CD14-positive monocyte (primary cell): Measurements from ENCODE around the gene SDC4. TPM values are rescaled to one million over a fixed set of nuclear protein-coding genes. Genes with fewer than 3 reads are reported as not detected.
A peak's percentile ranks its signal among the peaks of the same experiment; 100 is the strongest.

Experiments used
- DNase-seq, 3 donors: peaks; one replicate each; pipeline ENCODE4 v3.0.0-alpha.2; 2011 to 2022
- H2AFZ ChIP-seq: 2 replicates; pipeline ENCODE4 v1.6.0; 2012; ENCODE audit warnings: mild to moderate bottlenecking, low read depth, low read length, inconsistent platforms; ENCODE audit not compliant: insufficient read depth, poor library complexity, severe bottlenecking
- H3K27ac ChIP-seq, 2 donors: 1 replicate in 1 of 2; 2 replicates in 1 of 2; pipeline ENCODE4 v1.5.1; 2012 to 2013; ENCODE audit warnings: low read length in 2 of 2, control low read depth in 1 of 2, inconsistent platforms in 1 of 2, low read depth in 1 of 2, mild to moderate bottlenecking in 1 of 2
- H3K27me3 ChIP-seq, 2 donors: one replicate each; pipeline versions ENCODE4 v1.6.0 to v1.6.1; 2011 to 2013; ENCODE audit warnings: low read length in 2 of 2; ENCODE audit not compliant: control insufficient read depth in 2 of 2, insufficient read depth in 2 of 2
- H3K36me3 ChIP-seq, 2 donors: replicated peaks in 1 of 2; 1 replicate in 1 of 2; 2 replicates in 1 of 2; pipeline versions ENCODE4 v1.5.1 to v1.6.1; 2012 to 2013; ENCODE audit warnings: low read length in 2 of 2, control low read depth in 1 of 2, inconsistent platforms in 1 of 2, mild to moderate bottlenecking in 1 of 2; ENCODE audit not compliant: insufficient read depth in 2 of 2, control insufficient read depth in 1 of 2
- H3K4me1 ChIP-seq, 2 donors: 1 replicate in 1 of 2; 2 replicates in 1 of 2; pipeline versions ENCODE4 v1.5.1 to v1.6.1; 2012 to 2013; ENCODE audit warnings: low read length in 2 of 2, control low read depth in 1 of 2, inconsistent platforms in 1 of 2, mild to moderate bottlenecking in 1 of 2, moderate library complexity in 1 of 2; ENCODE audit not compliant: insufficient read depth in 2 of 2, control insufficient read depth in 1 of 2
- H3K4me2 ChIP-seq: replicated peaks from 2 replicates; pipeline ENCODE3; 2012; ENCODE audit warnings: low read length, moderate library complexity, mild to moderate bottlenecking; ENCODE audit not compliant: poor library complexity, severe bottlenecking; ENCODE audit errors: extremely low read depth
- H3K4me3 ChIP-seq, 3 experiments: fragments of 200-600 bp in 1 of 3; sonication (generic) in 1 of 3; replicated peaks in 1 of 3; 1 replicate in 2 of 3; 2 replicates in 1 of 3; pipeline ENCODE4 v1.5.1; 2011 to 2013; ENCODE audit warnings: low read length in 3 of 3, mild to moderate bottlenecking in 3 of 3, control low read depth in 2 of 3, low read depth in 2 of 3, inconsistent platforms in 1 of 3, moderate library complexity in 1 of 3
- H3K79me2 ChIP-seq: 2 replicates; pipeline ENCODE4 v1.6.0; 2012; ENCODE audit warnings: mild to moderate bottlenecking, control low read depth, inconsistent platforms, low read length, moderate library complexity; ENCODE audit not compliant: insufficient read depth
- H3K9ac ChIP-seq: 2 replicates; pipeline ENCODE4 v1.6.0; 2017; ENCODE audit warnings: low read length, mild to moderate bottlenecking; ENCODE audit not compliant: insufficient read depth, poor library complexity, severe bottlenecking
- H3K9me3 ChIP-seq, 2 donors: replicated peaks in 1 of 2; 1 replicate in 1 of 2; 2 replicates in 1 of 2; pipeline versions ENCODE4 v1.5.1 to v1.6.1; 2012 to 2013; ENCODE audit warnings: low read length in 2 of 2, control low read depth in 1 of 2; ENCODE audit not compliant: control insufficient read depth in 1 of 2, insufficient read depth in 1 of 2
- H4K20me1 ChIP-seq: 2 replicates; pipeline ENCODE4 v1.6.0; 2012; ENCODE audit warnings: mild to moderate bottlenecking, low read length, control low read depth, moderate library complexity; ENCODE audit not compliant: insufficient read depth
- H3K27ac Mint-ChIP-seq, 7 donors: one replicate each; pipeline ENCODE4 v1.8.0; 2020; ENCODE audit warnings: mild to moderate bottlenecking in 7 of 7, mixed read lengths in 7 of 7, moderate library complexity in 6 of 7, inconsistent platforms in 2 of 7
- H3K27me3 Mint-ChIP-seq, 3 donors: one replicate each; pipeline ENCODE4 v1.8.0; 2021 to 2022; ENCODE audit warnings: low read depth in 3 of 3, mild to moderate bottlenecking in 3 of 3, mixed read lengths in 3 of 3, moderate library complexity in 3 of 3, inconsistent platforms in 1 of 3
- H3K36me3 Mint-ChIP-seq, 2 donors: one replicate each; pipeline ENCODE4 v1.8.0; 2020; ENCODE audit warnings: mixed read lengths in 2 of 2, inconsistent platforms in 1 of 2, mild to moderate bottlenecking in 1 of 2
- H3K4me1 Mint-ChIP-seq: one replicate; pipeline ENCODE4 v1.8.0; 2020; ENCODE audit warnings: mild to moderate bottlenecking, mixed read lengths
- H3K4me3 Mint-ChIP-seq, 2 donors: one replicate each; pipeline ENCODE4 v1.8.0; 2020; ENCODE audit warnings: mild to moderate bottlenecking in 2 of 2, mixed read lengths in 2 of 2, moderate library complexity in 1 of 2
- H3K9me3 Mint-ChIP-seq, 7 donors: one replicate each; pipeline ENCODE4 v1.8.0; 2020 to 2022; ENCODE audit warnings: mixed read lengths in 7 of 7, mild to moderate bottlenecking in 6 of 7, moderate library complexity in 6 of 7, inconsistent platforms in 2 of 7
- whole genome bisulfite sequencing: methylation state at CpG from one replicate; pipeline ENCODE4 v1.1.5; 2013; ENCODE audit warnings: missing lambda C conversion rate; ENCODE audit not compliant: insufficient coverage; 5-methylcytosine and 5-hydroxymethylcytosine counted together
- intact Hi-C, 2 donors: fragments of 100-400 bp; cut with micrococcal nuclease; formaldehyde crosslinking; loops; one replicate each; pipeline versions ENCODE4 v1.15.0 to v1.15.1; 2023
- polyA plus RNA-seq, 3 donors: library from polyadenylated mRNA; depleted of rRNA in 1 of 3; unstranded in 2 of 3; stranded (reverse) in 1 of 3; fragments of 300-500 nt in 2 of 3; fragments of >200 nt in 1 of 3; fragmentation: Illumina TruSeq in 2 of 3; gene quantifications; 1 replicate in 2 of 3; 2 replicates in 1 of 3; pipeline ENCODE4 v1.2.3, GENCODE V29; 2012 to 2021
- TF ChIP-seq, protein P1 (sequence below): fragments of 200-600 bp; IDR thresholded peaks from one replicate; pipeline ENCODE4 v1.8.0; 2022; ENCODE audit warnings: antibody characterized with exemption, mild to moderate bottlenecking

SDC4 gene
- polyA plus RNA-seq, 3 donors, result 1.6 to 5.1 (median 1.9) TPM

DNA sequence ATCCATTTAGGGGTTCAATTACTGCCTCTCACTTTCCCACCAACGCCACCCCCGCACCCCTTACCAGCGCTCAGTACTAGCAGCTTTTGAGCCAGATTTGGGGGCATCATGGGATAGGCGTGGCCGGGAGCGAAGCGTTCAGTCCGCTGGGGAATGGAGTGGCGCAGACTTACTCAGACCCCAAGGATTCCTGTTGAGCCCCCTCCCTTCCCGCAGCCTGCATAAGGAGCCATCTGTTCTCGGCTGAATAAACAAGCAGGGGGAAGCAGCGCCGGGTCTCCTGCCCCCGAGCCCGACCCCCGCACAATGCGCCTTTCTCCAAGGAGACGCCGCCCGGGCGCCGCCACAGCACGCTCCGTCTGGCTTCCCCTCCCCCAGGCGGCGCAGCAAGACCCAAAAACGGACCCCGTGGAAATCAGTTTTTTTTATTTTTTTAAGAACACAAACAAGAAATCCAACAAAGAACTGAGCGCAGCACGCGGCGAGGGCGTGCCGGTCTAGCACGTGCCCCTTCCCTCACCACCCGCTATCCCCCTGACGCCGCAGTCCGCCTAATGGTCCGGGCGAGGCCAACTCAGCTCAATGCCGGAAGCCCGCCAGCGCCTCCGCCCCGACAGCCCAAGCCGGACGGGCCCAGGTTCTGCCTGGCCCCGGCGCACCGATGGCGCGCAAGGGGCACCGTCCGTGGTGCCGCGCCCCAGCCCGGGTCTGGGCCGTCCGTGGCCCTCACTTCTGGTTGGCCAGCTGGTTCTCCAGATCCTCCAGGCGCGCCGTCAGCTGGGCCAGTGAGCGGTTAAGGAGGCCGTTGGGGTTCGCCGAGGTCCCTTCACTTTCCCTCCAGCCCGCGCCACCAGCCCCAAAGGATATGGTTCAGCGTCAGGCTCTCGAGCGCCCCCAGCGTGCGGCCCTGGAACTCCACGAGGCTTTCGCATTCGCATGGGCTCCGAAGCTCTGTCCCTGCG, 54.9 kb downstream of the SDC4 start:
- H3K4me2 ChIP-seq, result peak overlapping the region; percentile 87
- 5% methylated on average over 78 of the region's 79 CpGs for WGBS

DNA sequence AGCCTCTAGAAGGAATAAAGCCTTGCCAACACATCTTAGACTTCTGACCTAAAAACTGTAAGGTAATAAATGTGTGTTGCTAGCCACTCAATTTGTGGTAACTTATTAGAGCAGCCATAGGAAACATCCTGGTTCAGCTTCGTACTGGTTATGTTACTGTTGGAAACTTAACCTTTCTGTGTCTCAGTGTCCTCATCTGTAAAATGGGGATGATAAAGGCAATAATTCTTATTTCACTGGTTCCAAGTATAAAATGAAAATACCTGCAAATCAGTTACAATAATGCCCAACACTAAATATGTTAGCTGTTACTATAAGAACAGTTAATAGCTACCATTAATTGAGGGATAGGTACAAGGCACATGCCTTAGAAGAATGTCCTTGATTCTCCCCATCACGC, 55.9 kb downstream of the SDC4 start:
- Mint-ChIP-seq H3K4me1 (peaks cover 17% of the 10 kb centered on the region), H3K4me3 (peak overlapping the region in 1 of 2 donors; percentile 88), H3K27me3 (peaks cover 24 to 35% (median 29%) of the 10 kb centered on the region in 3 donors), H3K36me3 (no peaks in the 10 kb centered on the region), H3K9me3 (peaks cover 0 to 5% (median 3%) of the 10 kb centered on the region in 7 donors), H3K27ac (no peak overlapping the region)
- WGBS, result 60% methylated on average over 1 of the region's 2 CpGs
- TF ChIP-seq, protein P1, sequence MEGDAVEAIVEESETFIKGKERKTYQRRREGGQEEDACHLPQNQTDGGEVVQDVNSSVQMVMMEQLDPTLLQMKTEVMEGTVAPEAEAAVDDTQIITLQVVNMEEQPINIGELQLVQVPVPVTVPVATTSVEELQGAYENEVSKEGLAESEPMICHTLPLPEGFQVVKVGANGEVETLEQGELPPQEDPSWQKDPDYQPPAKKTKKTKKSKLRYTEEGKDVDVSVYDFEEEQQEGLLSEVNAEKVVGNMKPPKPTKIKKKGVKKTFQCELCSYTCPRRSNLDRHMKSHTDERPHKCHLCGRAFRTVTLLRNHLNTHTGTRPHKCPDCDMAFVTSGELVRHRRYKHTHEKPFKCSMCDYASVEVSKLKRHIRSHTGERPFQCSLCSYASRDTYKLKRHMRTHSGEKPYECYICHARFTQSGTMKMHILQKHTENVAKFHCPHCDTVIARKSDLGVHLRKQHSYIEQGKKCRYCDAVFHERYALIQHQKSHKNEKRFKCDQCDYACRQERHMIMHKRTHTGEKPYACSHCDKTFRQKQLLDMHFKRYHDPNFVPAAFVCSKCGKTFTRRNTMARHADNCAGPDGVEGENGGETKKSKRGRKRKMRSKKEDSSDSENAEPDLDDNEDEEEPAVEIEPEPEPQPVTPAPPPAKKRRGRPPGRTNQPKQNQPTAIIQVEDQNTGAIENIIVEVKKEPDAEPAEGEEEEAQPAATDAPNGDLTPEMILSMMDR, result no peak
- H3K9ac ChIP-seq, result no peak overlapping the region
- no peaks in the 10 kb centered on the region for H3K9me3 ChIP-seq
- H3K36me3 ChIP-seq, result no peaks in the 10 kb centered on the region
- H4K20me1 ChIP-seq, result no peaks in the 10 kb centered on the region
- H3K4me3 ChIP-seq, result no peak overlapping the region
- no peak overlapping the region for H3K4me2 ChIP-seq
- no peaks in the 10 kb centered on the region for H3K79me2 ChIP-seq
- H3K27me3 ChIP-seq, result peaks cover 13 to 28% of the 10 kb centered on the region in 2 donors
- intact Hi-C loops, result loop anchor here in 1 of 2 donors (5.0 kb wide), 1 partner anchor 155 kb away; no protein-coding TSS in a partner anchor
- no peak for DNase-seq
- no peak overlapping the region for H2AFZ ChIP-seq
- no peak overlapping the region for H3K27ac ChIP-seq
- peaks cover 12 to 17% of the 10 kb centered on the region in 2 donors for H3K4me1 ChIP-seq

More for the DNA sequence above, 54.9 kb downstream of the SDC4 start:
- Histone ChIP-seq H3K27ac (no peak overlapping the region), H3K27me3 (peaks cover 13 to 28% of the 10 kb centered on the region in 2 donors), H3K4me1 (peaks cover 12 to 17% of the 10 kb centered on the region in 2 donors), H2AFZ (peak overlapping the region; percentile 79), H4K20me1 (no peaks in the 10 kb centered on the region), H3K9me3 (no peaks in the 10 kb centered on the region), H3K4me3 (peak overlapping the region; percentile 16 to 73 (median 24)), H3K36me3 (no peaks in the 10 kb centered on the region), H3K79me2 (no peaks in the 10 kb centered on the region), H3K9ac (peak overlapping the region; percentile 35)
- Mint-ChIP-seq H3K27me3 (peaks cover 23 to 35% (median 28%) of the 10 kb centered on the region in 3 donors), H3K27ac (peak overlapping the region in 1 of 7 donors; percentile 26), H3K4me3 (peak overlapping the region; percentile 76 to 88), H3K9me3 (peaks cover 0 to 5% (median 3%) of the 10 kb centered on the region in 7 donors), H3K4me1 (peaks cover 17% of the 10 kb centered on the region), H3K36me3 (no peaks in the 10 kb centered on the region)
- peak; percentile 61 to 70 (median 65) for DNase-seq
- intact Hi-C loops, result loop anchor here in 1 of 2 donors (5.0 kb wide), 1 partner anchor 156 kb away; no protein-coding TSS in a partner anchor
- TF ChIP-seq, protein P1, result peak; percentile 99
